Measurements from ENCODE around the gene ERMARD. TPM values are rescaled to one million over a fixed set of nuclear protein-coding genes. Genes with fewer than 3 reads are reported as not detected.

The ERMARD gene
- total RNA-seq = 20.9 and 26.5 TPM in 2 replicates

GRCh38 chr6:169751242-169752073 is at the start of gene ERMARD, which contains the start of gene DYNLT2:
TSS of gene ERMARD (plus strand) at chr6:169751622. CDS start at chr6:169751658, 36 bp downstream.
TSS of gene DYNLT2 (minus strand) at chr6:169751572. CDS start at chr6:169751458, 114 bp downstream.

GRCh38 chr6:169701954-169702839 is 49.2 kb upstream of the ERMARD start, which contains the start of the genes C6orf120 and WDR27:
TSS of gene C6orf120 (plus strand) at chr6:169702126. CDS start at chr6:169702460, 334 bp downstream.
TSS of gene WDR27 (minus strand) at chr6:169702029. CDS start at chr6:169689005, 13,024 bp downstream.

GRCh38 chr6:169724494-169725124 is 26.8 kb upstream of the ERMARD start, which contains the start of gene PHF10:
TSS of gene PHF10 (minus strand) at chr6:169724500. CDS start at chr6:169723931, 569 bp downstream.

Other genes starting within 250 kb of the ERMARD start
- gene WDR27, start 49.6 kb upstream of the ERMARD start, total RNA-seq = 25.2 and 28.5 TPM in 2 replicates
- gene C6orf120, start 49.5 kb upstream of the ERMARD start, total RNA-seq = 48.7 and 52.8 TPM in 2 replicates
- gene PHF10, start 27.1 kb upstream of the ERMARD start, total RNA-seq = 15.2 and 21.2 TPM in 2 replicates
- gene DYNLT2, start 50 bp upstream of the ERMARD start, total RNA-seq = 1.5 and 2.1 TPM in 2 replicates